GM12872 (cell line): ENCODE measurements around the gene KLC1.

Experiments used
- CTCF ChIP-seq: IDR thresholded peaks from 3 replicates; pipeline ENCODE4 v1.5.1; 2011; ENCODE audit warnings: low read depth, mild to moderate bottlenecking, low read length, moderate library complexity; ENCODE audit not compliant: insufficient read depth

The KLC1 gene

DNA sequence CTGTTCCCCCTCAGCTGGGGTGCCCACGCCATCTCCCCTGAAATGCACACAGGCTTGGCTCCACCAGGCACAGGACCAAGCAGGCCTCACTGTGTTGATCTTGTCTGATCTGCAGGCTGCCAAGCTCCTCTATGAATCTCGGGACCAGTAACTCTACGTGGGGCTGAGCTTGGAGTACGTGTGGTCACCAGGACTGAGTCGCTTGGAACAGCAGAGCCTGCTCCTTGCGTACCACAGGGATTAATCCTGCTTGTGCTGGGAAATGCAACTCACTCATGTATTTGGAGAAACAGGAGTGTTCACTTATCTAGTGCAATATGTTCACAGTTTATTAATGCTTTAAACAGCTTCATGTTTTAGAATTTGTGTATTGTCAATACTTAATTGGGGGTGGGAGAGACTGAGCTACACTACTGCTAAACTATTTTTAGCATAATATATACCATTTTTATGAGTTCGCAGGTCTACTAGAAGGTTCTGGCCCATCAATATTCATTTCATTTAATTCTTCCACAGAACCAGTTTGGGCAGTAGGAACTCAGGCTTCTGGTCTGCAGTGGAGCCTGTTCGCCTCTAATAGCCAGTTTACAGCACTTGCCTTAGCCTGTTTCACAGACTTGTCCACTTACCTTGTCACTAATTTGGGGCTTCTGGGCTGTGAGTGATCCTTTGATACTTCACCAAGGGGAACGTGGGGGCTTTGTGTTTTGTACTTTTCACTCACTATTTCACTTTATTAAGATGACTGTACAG, 104.0 kb downstream of the KLC1 start:
- no peak for TF ChIP-seq CTCF

GRCh38 chr14:103733651-103734050, 104.6 kb downstream of the KLC1 start:
- TF ChIP-seq CTCF: no peak

DNA sequence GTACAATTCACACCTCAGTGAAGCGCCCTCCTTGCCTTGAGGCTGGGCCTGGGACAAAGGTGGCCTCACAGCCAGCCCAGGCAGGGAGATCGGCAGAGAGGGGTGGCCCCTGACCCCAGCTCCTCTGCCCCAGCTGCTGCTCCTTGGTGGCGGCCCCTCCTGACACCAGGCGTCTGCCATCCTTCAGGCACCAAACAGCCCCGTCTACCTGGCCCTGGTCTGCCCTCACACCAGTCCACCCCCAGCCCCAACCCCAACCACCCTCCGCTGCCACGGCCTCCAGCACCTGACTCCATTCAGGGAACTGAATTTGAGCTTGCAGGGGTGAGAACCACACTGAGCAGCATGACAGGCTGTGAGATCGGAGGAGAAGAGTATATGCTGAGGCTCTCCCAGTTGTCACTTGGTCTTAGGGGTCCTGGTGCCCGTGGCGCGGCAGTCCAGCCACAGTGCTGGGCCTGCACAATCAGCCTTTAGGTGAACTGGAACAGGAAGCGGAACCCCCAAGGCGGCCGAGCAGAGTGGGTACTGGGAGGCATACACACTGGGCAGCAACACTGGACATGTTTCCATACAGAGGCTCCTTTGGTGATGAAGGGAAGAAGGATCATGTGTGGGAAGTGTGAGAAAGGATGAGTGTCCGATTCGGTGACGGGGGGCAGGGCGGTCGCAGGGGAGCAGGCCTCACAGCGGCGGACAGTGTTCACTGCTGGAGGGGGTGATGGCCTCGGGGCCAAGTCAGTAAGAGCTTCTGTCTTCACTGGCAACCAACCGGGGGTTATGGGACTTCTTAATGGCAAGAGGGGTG, 105.3 kb downstream of the KLC1 start:
- no peak for TF ChIP-seq CTCF

GRCh38 chr14:103735022-103735421, 106.0 kb downstream of the KLC1 start:
- no peak for TF ChIP-seq CTCF

DNA sequence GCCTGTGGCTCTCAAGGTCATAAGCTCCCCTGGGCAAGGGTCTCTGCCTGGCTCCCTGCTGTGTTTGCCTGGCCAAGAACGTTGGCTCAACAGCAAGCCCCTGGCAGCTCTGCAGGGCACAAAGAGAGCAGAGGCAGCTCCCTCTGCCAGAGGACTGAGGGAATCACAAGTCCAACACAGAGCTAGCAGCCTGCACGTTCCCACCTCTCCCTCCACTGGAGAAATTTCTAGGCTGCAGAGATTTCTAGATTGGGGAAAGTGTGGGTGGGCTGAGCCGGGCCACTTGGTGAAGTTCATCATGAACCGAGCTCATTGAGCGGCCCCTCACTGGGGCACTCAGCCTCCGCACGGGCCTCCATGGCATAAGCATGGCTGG, 106.4 kb downstream of the KLC1 start:
- TF ChIP-seq CTCF: no peak

- no peak for TF ChIP-seq CTCF
Observed at GRCh38 chr14:103735815-103736545, 107.0 kb downstream of the KLC1 start.
